Fibroblast of lung (primary cell): ENCODE results near the gene PJVK. TPM values are rescaled to one million over a fixed set of nuclear protein-coding genes. Genes with fewer than 3 reads are reported as not detected.

ENCODE experiments used
- DNase-seq, 2 donors: peaks; one replicate each; pipeline versions ENCODE4 v3.0.0 to v3.0.0-alpha.2; 2010; ENCODE audit warnings: low read depth in 2 of 2
- H2AFZ ChIP-seq: 2 replicates; pipeline ENCODE4 v1.5.1; 2012; ENCODE audit warnings: low read length, control low read depth, inconsistent platforms
- H3K27ac ChIP-seq: 2 replicates; pipeline ENCODE4 v1.5.1; 2011; ENCODE audit warnings: low read length, control low read depth; ENCODE audit not compliant: insufficient read depth
- H3K27me3 ChIP-seq: 2 replicates; pipeline ENCODE4 v1.5.1; 2011; ENCODE audit warnings: mild to moderate bottlenecking, low read length; ENCODE audit not compliant: control insufficient read depth, insufficient read depth
- H3K36me3 ChIP-seq: 2 replicates; pipeline ENCODE4 v1.5.1; 2011; ENCODE audit warnings: low read length; ENCODE audit not compliant: control insufficient read depth, insufficient read depth
- H3K4me1 ChIP-seq: 2 replicates; pipeline ENCODE4 v1.5.1; 2011; ENCODE audit warnings: low read length; ENCODE audit not compliant: control insufficient read depth, insufficient read depth; ENCODE audit errors: extremely low read depth
- H3K4me2 ChIP-seq: 2 replicates; pipeline ENCODE4 v1.5.1; 2011; ENCODE audit warnings: low read length, control low read depth; ENCODE audit not compliant: insufficient read depth; ENCODE audit errors: extremely low read depth
- H3K4me3 ChIP-seq, 4 experiments: fragments of 200-600 bp in 1 of 4; sonication (generic) in 1 of 4; replicated peaks in 1 of 4; 2 replicates each; pipeline ENCODE4 v1.5.1; 2011 to 2016; ENCODE audit warnings: low read length in 4 of 4, low read depth in 3 of 4, mild to moderate bottlenecking in 3 of 4, control low read depth in 2 of 4, inconsistent platforms in 1 of 4, mixed read lengths in 1 of 4; ENCODE audit not compliant: insufficient read depth in 1 of 4; ENCODE audit errors: control extremely low read depth in 1 of 4
- H3K79me2 ChIP-seq: 2 replicates; pipeline ENCODE4 v1.5.1; 2012; ENCODE audit warnings: mild to moderate bottlenecking, low read length, inconsistent platforms; ENCODE audit not compliant: control insufficient read depth, insufficient read depth
- H3K9ac ChIP-seq: 2 replicates; pipeline ENCODE4 v1.5.1; 2011; ENCODE audit warnings: mild to moderate bottlenecking, low read length, control low read depth; ENCODE audit not compliant: insufficient read depth
- H3K9me3 ChIP-seq: 2 replicates; pipeline ENCODE4 v1.5.1; 2012; ENCODE audit warnings: low read depth, low read length; ENCODE audit not compliant: control insufficient read depth, insufficient read depth
- H4K20me1 ChIP-seq: 2 replicates; pipeline ENCODE4 v1.5.1; 2011; ENCODE audit warnings: low read length; ENCODE audit not compliant: control insufficient read depth, insufficient read depth; ENCODE audit errors: extremely low read depth
- EZH2 ChIP-seq: IDR thresholded peaks from 2 replicates; pipeline ENCODE4 v1.5.1; 2012; ENCODE audit warnings: low read length, control low read depth, mild to moderate bottlenecking; ENCODE audit errors: missing control alignments
- polyA plus RNA-seq, 2 donors: library from polyadenylated mRNA; depleted of rRNA in 1 of 2; stranded (reverse) in 1 of 2; unstranded in 1 of 2; fragments of >200 nt; gene quantifications; 2 replicates each; pipeline ENCODE4 v1.2.1, GENCODE V29; 2011 to 2012; ENCODE audit warnings: missing spikeins in 1 of 2
- total RNA-seq: library from RNA; depleted of rRNA; stranded (reverse); fragments of >200 nt; gene quantifications from 2 replicates; pipeline ENCODE4 v1.2.1, GENCODE V29; 2014
- TF ChIP-seq, protein P1 (sequence below), 2 donors: IDR thresholded peaks in 1 of 2; conservative IDR thresholded peaks in 1 of 2; 1 replicate in 1 of 2; 2 replicates in 1 of 2; pipeline ENCODE4 v1.5.1; 2011 to 2012; ENCODE audit warnings: low read length in 2 of 2, control low read depth in 1 of 2, inconsistent platforms in 1 of 2, low read depth in 1 of 2, mild to moderate bottlenecking in 1 of 2

PJVK gene
- total and polyA plus RNA-seq, 2 donors (not counting 1 experiment from before 2014, with no cell fraction given) = 1.4 to 4.3 TPM

DNA sequence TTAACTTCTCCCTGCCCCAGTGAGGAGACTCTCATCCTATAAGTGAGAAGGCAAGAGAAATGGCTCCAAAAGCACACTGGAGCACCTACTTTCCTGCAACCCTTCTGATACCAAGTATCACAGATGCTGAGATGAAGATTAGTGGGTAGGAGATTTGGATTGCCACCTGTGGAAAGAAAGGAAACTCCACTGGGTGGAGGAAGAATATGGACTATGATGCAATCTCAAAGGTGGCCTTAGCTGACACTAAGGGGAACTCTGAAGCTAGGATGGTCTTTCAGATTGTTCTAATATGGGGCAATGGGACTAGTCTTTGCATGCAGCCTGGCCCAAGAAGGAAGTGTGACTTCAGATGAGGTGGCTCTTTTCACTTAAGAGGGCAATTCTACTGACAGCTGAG is 21.8 kb upstream of the PJVK start:
- no peaks in the 10 kb centered on the region for H3K27me3 ChIP-seq
- H3K4me2 ChIP-seq = no peak overlapping the region
- no peak overlapping the region for H3K4me3 ChIP-seq
- H3K9ac ChIP-seq = no peak overlapping the region
- no peaks in the 10 kb centered on the region for H4K20me1 ChIP-seq
- H3K27ac ChIP-seq = no peak overlapping the region
- DNase-seq = no peak
- no peaks in the 10 kb centered on the region for H3K4me1 ChIP-seq
- H2AFZ ChIP-seq = no peak overlapping the region
- no peak for TF ChIP-seq EZH2
- TF ChIP-seq, protein P1, sequence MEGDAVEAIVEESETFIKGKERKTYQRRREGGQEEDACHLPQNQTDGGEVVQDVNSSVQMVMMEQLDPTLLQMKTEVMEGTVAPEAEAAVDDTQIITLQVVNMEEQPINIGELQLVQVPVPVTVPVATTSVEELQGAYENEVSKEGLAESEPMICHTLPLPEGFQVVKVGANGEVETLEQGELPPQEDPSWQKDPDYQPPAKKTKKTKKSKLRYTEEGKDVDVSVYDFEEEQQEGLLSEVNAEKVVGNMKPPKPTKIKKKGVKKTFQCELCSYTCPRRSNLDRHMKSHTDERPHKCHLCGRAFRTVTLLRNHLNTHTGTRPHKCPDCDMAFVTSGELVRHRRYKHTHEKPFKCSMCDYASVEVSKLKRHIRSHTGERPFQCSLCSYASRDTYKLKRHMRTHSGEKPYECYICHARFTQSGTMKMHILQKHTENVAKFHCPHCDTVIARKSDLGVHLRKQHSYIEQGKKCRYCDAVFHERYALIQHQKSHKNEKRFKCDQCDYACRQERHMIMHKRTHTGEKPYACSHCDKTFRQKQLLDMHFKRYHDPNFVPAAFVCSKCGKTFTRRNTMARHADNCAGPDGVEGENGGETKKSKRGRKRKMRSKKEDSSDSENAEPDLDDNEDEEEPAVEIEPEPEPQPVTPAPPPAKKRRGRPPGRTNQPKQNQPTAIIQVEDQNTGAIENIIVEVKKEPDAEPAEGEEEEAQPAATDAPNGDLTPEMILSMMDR (conservative IDR thresholded peaks at IDR 0.05 in 1 of 2, IDR thresholded peaks at IDR 0.05 in 1 of 2; ENCODE audit: low read depth in 1 of 2, low read length in 2 of 2) = no peak
- H3K79me2 ChIP-seq = no peaks in the 10 kb centered on the region
- H3K9me3 ChIP-seq = no peaks in the 10 kb centered on the region
- no peaks in the 10 kb centered on the region for H3K36me3 ChIP-seq

- H3K4me3 ChIP-seq = no peak overlapping the region
- no peaks in the 10 kb centered on the region for H3K4me1 ChIP-seq
- no peak overlapping the region for H3K9ac ChIP-seq
- no peaks in the 10 kb centered on the region for H3K27me3 ChIP-seq
- no peaks in the 10 kb centered on the region for H3K9me3 ChIP-seq
- no peak overlapping the region for H2AFZ ChIP-seq
- H3K79me2 ChIP-seq = no peaks in the 10 kb centered on the region
- no peaks in the 10 kb centered on the region for H4K20me1 ChIP-seq
- no peak for DNase-seq
- H3K27ac ChIP-seq = no peak overlapping the region
- peaks cover 3% of the 10 kb centered on the region for H3K36me3 ChIP-seq
- no peak for TF ChIP-seq EZH2
- TF ChIP-seq, protein P1 (conservative IDR thresholded peaks at IDR 0.05 in 1 of 2, IDR thresholded peaks at IDR 0.05 in 1 of 2; ENCODE audit: low read depth in 1 of 2, low read length in 2 of 2) = no peak
- H3K4me2 ChIP-seq = no peak overlapping the region
Measured at GRCh38 chr2:178436662-178437061, 14.5 kb upstream of the PJVK start.

GRCh38 chr2:178441426-178441825 is 9.8 kb upstream of the PJVK start:
- no peak overlapping the region for H3K4me3 ChIP-seq
- no peaks in the 10 kb centered on the region for H3K9me3 ChIP-seq
- peak in 1 of 2 donors; percentile 29 for DNase-seq
- no peaks in the 10 kb centered on the region for H3K4me1 ChIP-seq
- H2AFZ ChIP-seq = no peak overlapping the region
- no peak overlapping the region for H3K9ac ChIP-seq
- no peak for TF ChIP-seq EZH2
- TF ChIP-seq, protein P1 (conservative IDR thresholded peaks at IDR 0.05 in 1 of 2, IDR thresholded peaks at IDR 0.05 in 1 of 2; ENCODE audit: low read depth in 1 of 2, low read length in 2 of 2) = no peak
- peaks cover 8% of the 10 kb centered on the region for H3K36me3 ChIP-seq
- no peaks in the 10 kb centered on the region for H3K79me2 ChIP-seq
- no peaks in the 10 kb centered on the region for H3K27me3 ChIP-seq
- no peak overlapping the region for H3K27ac ChIP-seq
- no peak overlapping the region for H3K4me2 ChIP-seq
- H4K20me1 ChIP-seq = no peaks in the 10 kb centered on the region
